Measurements from ENCODE around the gene TMC3.
"Not testable (repeated sequence)": the region's sequence is repeated elsewhere in the genome, so short reads cannot be mapped to it uniquely, and the experiment has no call there.

The TMC3 gene

DNA sequence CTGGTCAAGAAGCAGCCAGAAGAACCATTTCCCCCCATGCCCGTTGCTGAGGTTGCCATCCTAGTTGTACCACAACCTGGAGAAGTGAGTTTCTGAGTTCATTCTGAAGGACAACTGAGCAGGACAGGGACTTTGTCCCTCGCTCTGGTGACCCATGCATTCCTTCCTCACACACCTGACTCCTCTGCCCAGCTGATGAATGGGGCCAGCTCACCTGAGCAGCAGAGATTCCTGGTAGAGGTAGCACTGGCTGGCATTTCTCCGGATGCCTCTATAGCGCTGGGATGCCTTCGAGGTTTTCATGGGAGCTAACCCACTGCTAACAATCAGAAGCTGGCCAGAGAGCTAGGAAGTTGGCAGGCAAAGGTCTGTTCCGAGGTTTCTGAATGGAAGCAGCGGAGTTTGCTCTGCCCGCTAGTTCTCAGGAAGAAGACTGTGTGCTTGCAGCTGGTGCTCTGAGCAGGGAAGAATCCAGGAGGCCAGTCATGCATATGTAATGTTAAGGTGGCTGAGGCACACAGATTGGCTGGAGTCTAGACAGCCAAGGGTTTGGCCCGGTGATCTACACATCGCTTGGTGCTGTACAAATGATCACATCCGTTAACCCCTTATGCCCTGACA is at the start of gene TMC3:
TMC3 (minus strand) TSS at position 439 of the 621 bp plus-strand sequence; CDS start at position 303, 136 bp downstream.
- DNase-seq (ENCODE audit: low read depth, low spot score): no peak

DNA sequence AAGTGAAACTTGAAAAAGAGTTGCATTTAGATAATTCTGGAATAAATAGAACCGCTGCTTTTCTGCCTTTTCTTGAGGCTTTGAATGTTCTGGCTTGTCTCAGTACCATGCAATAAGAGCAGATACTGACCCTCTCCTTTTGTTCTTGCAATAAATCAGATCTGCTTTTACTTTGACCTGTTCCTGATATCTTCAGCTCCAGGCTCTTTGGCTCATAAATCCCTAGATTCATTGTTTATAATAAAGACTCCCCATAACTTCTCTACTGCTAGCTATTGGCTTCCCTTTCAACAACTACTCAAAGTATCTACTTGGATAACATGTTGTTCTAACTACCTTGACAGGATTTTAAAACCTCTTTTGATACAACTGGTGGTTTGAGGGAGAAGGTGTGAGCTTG is 47.4 kb upstream of the TMC3 start:
- DNase-seq (ENCODE audit: low read depth, low spot score): no peak

DNA sequence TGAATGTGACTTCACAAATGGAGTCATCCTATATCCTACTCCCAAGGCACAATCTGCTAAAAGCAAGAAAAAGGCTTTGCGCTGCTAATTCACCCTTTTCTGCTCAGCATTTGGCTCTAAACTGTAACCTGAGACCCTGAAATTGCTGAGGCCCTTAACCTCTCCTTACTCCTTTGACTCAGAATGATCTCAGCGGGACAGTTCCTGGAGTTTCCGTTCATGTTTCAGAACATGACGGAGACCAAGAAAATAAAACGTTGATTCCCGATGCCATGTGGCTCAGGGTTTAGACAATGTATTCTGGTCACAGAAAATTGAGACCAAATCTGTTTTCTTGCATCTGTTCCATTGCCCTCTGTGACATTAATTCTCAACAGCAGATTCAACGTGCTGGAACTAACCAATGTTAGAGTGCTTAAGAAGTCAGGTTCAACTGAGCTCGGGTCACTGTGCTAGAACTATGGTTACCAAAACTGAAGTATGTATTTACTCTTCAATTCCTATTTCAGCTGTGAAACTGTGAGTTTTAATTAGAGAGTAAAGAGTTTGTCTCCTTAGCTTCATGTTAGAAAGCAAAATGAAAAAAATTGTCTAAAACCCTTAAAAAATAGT is 45.4 kb upstream of the TMC3 start:
- peak; percentile 77 for DNase-seq (ENCODE audit: low read depth, low spot score)

DNA sequence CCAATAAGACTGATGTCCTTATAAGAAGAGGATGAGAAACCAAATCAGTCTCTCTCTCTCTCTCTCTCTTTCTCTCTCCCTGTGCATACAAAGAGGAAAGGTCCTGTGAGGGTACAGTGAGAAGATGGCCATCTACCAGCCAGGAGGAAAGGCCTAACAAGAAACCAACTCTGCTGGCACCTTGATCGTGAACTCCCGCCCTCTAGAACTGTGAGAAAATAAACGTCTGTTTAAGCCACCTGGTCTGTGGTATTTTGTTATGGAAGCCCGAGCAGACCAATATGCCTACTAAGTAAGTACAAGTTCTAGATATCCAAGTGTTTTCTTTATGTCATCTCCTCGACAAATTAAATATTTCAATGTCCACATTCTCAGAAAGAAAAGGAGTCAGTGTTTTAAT is 44.9 kb upstream of the TMC3 start:
- DNase-seq (ENCODE audit: low read depth, low spot score): no peak

- no peak for DNase-seq (ENCODE audit: low read depth, low spot score)
These were observed 44.4 kb upstream of the TMC3 start for GRCh38 chr15:81418444-81418843.

GRCh38 chr15:81414274-81414968 is 40.4 kb upstream of the TMC3 start:
- not testable (repeated sequence) for DNase-seq (ENCODE audit: low read depth, low spot score)

GRCh38 chr15:81413851-81414250 is 39.8 kb upstream of the TMC3 start:
- DNase-seq (ENCODE audit: low read depth, low spot score): no peak

DNA sequence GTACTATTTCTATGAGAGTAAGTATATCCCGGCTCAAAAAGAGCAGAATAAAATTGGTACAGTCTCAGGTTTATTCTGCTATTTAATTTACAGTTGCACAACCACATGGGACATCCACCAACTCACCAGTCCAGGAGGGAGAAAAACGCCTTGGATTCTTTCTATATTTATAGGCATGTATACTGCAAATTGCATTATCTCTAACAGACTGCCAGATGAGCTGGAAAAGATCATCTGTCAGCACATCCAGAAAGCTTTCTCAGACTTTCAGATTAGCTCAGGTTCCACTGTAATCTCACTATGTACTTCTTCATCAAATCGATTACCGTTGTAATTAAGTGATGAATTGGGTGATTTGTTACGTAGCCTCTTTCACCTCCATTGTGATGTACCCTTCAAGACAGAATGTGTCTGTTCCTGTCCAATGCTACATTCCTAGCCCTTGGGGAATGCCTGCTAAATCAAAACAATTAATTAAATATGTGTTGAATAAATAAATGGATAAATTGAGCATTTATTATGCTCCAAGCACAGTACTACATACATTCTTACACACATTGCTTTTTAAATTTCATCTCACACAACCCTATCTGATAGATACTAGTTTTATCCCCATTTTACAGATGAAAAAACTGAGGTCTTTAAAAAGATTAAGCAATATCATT is 38.1 kb upstream of the TMC3 start:
- DNase-seq (ENCODE audit: low read depth, low spot score): no peak

GRCh38 chr15:81411051-81411450 is 37.0 kb upstream of the TMC3 start:
- DNase-seq (ENCODE audit: low read depth, low spot score): no peak

GRCh38 chr15:81410318-81410753 is 36.3 kb upstream of the TMC3 start:
- peak; percentile 33 for DNase-seq (ENCODE audit: low read depth, low spot score)

GRCh38 chr15:81407718-81408117 is 33.7 kb upstream of the TMC3 start:
- DNase-seq (ENCODE audit: low read depth, low spot score): no peak

DNA sequence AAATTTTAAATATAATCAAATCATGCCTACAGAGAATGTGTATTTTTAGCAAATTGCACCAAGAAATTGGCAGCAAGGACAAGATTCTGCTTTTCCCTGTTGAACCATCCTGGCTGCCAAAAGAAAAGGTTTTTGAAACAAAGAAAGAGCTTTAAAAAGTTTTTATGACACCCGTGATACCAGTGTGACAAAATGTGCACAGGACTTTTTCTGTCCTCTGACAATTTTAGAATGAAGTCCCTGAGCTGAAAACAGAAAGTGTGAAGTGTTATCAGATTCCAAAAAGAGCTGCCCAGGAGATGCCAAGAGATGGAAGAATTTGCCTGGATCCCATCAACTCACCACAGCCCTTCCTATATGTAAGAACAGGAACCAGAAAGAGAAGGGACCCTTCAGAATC is 33.2 kb upstream of the TMC3 start:
- DNase-seq (ENCODE audit: low read depth, low spot score): no peak

- DNase-seq (ENCODE audit: low read depth, low spot score): peak; percentile 11
These were observed 26.7 kb upstream of the TMC3 start for GRCh38 chr15:81400640-81401236.

DNA sequence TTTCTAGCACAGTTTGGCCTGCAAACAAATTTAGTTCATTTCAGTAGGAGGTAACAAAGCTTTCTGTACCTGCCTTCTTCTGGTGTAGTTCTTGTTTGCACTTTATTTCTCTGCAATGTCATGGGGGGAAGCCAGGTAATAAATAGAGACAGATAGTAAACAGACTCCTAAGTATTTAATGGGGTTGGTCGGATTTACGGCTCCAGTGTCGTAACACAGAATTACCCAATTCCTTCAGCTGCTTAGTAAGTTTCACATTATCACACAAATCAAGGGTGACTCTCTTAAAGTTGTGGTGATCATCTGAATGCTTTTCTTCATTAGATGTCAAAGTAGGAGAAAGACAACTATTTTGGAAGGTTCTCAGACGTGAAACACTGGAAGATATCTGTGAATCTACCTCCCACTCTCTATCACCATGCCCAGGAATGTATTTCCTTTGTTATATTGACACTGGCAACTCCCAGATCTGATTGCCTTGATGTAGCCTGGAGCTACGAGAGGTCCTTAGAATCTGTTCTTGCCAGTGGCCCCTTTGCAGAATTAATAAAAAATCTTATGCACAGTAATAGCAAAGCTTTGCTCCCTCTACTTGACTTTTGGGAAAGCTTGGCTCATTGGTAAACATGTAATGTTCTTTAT is 25.0 kb upstream of the TMC3 start:
- no peak for DNase-seq (ENCODE audit: low read depth, low spot score)

DNA sequence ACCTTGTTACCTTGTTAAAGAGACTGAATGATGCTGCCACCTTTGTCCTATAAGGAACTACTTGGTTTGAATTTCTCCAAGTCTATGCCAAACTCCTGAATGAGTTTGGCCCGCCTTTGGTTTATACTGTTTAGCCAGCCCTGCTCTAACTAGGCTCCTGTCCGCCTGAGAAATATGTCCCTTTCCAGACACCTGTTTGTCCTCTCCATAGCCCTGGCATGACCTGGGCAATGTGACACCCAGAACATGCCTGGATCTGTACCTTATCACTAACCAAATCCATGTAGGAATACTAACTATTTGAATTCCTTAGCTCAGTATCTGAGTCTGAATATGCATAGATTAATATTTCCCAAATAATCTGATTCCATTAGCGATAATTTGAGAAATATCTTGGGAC is 24.4 kb upstream of the TMC3 start:
- DNase-seq (ENCODE audit: low read depth, low spot score): no peak

DNA sequence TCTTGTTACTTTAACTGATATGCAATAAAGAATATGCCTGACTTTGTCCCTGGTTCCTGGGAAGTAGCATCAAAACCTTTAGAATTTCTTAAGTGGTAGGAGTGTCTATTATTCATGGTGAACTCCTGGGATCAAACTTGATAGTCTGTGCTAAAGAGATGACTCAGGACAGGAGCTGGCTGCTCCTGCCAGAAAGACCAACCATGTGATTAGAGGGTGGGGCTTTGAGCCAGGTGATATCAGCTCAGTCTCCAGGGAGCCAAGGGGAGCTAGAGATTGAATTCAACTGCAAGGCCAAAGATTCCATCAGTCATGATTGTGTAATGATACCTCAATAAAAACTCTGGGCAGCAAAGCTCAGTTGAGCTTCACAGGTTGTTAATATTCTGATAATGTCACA is 20.6 kb upstream of the TMC3 start:
- no peak for DNase-seq (ENCODE audit: low read depth, low spot score)

DNA sequence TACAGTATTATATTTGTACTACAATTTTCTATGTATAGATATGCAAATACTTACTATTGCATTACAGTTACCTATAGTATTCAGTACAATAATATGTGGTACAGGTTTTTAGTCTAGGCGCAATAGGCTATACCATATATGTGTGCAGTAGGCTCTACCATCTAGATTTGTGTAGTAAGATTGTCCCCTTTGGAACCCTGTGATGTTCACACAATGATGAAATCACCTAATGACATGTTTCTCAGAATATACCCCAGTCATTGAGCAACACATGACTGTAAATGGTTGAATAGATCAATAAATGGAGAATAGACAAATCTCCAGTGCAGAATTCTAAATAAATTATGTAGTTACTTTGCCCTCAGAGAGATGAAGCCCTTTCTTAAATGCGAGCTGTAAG is 17.6 kb upstream of the TMC3 start:
- DNase-seq (ENCODE audit: low read depth, low spot score): no peak

GRCh38 chr15:81388436-81388770 is 14.4 kb upstream of the TMC3 start:
- DNase-seq (ENCODE audit: low read depth, low spot score): peak; percentile 10

DNA sequence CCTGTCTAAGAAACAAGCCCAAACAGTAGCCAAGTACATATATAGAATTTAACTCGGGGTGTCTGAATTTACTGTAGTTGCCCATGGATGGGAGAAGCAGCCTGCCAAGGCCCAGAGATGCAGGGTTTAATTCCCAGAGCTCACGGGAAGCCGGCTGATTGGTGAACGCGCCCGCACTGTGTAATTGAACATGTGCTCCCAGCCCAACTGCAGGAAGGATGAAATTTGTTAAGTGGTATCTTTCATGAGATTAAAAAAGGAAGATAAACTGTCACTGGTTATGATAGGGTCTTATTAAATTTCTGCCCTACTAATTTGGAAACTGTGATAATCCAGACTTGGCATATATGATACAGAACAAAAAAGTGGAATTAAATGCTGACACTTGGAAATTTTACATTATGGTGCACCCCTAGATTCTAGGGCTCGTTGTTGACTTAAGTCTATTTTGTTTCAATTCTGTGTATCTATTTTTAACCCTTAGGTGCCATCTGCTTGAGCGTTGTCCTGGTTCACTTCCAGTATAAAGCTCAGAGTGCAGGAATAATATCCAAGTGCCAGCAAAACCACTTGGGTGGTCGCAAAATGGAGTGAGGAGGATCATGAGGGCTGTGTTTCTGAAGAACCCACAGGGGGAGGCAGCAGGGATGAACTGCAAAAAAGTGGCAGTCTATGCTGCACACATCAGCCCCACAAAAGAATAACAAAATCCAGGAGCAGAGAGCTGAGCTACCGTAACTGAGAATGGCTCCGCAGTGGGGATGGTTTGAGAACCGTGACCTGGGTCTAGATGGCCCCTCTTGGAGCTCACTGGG is 13.8 kb upstream of the TMC3 start:
- DNase-seq (ENCODE audit: low read depth, low spot score): peak; percentile 2

GRCh38 chr15:81386947-81387346 is 12.9 kb upstream of the TMC3 start:
- DNase-seq (ENCODE audit: low read depth, low spot score): no peak

DNA sequence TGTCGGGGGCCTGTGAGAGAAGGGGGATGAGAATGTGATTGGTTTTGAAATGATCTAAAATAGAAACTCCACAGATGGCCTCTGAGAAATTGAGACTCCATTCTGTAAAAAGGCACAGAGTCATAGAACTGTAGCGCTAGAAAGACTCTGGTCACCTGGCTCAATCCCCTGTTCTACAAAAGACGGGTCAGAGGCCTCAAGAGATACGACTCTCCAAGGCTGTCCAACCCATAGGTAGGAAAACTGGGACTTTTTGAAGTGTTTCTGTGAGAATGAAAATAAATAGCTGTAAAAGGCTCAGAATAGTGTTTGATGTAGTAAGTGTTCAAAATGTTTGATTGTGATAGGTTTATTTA is 11.7 kb upstream of the TMC3 start:
- DNase-seq (ENCODE audit: low read depth, low spot score): no peak

All from brain pericyte (primary cell).